GM19324 (cell line): Measurements from ENCODE around the gene MAPK10.
"Not testable (repeated sequence)": the region's sequence is repeated elsewhere in the genome, so short reads cannot be mapped to it uniquely, and the experiment has no call there.

ENCODE experiments used
- ATAC-seq: cut with Tn5 transposase; IDR thresholded peaks from one replicate; pipeline ENCODE4 v1.9.1; 2021; ENCODE audit warnings: mild to moderate bottlenecking, moderate library complexity; ENCODE audit not compliant: unreplicated experiment, low FRiP score

MAPK10 gene

GRCh38 chr4:86001591-86001990 lies 358.3 kb downstream of the MAPK10 start:
- no peak for ATAC-seq

GRCh38 chr4:85995361-85995760 lies 364.5 kb downstream of the MAPK10 start:
- no peak for ATAC-seq

- no peak for ATAC-seq
These were observed 365.3 kb downstream of the MAPK10 start for GRCh38 chr4:85994576-85994975.

- ATAC-seq, result no peak
These were observed 366.2 kb downstream of the MAPK10 start for GRCh38 chr4:85993641-85994040.

DNA sequence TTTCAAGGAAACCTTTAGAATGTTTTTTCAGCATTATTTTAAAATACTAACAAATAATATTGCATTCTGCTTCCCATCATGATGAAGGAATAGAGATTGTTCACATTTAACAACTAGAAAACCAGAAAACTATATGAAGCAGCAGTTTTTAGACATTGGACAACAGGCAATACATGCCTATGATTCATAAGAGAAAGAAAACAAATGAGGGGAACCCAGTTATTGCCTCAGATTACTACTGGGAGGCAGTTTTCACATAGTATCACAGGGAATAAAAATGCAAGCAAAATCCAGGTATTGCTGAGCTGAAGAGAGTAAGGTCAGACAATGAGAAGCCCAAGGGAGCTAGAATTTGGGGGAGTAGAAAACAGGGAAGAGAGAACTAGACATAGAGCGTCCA lies 373.6 kb downstream of the MAPK10 start:
- no peak for ATAC-seq

DNA sequence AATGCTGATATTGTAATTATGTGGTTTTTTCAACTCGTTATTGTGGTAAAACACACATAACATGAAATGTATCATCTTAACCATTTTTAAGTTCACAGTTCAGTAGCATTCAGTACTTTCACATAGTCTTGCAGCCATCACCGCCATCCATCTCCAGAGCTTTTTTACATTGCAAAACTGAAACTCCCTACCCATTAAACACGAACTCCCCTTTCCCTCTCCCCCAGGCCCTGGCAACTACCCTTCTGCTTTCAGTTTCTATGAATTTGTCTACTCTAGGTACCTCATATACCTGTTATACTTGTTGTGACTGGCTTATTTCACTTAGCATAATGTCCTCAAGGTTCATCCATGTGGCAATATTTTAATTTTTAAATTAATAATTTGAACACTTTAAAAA lies 380.6 kb downstream of the MAPK10 start:
- ATAC-seq, result peak; percentile 88

DNA sequence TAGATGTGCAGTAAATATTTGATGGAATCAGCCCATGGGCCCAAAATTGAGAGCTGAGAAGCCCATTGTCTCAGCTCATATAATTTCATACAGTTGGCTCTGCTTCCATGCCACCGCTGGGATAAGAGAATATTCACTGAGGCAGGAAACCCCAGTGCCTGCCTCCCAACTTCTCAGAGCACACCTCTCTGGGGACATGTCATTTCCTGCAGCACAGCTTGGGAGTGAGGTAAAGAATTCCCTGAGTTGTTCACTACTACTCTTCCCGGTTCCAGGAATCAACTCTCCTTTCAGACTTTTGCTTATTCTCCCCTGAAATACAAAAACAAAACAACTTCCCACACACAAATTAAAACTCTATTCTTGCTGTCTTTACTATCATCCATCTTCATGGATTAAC lies 389.3 kb downstream of the MAPK10 start:
- ATAC-seq, result no peak

- ATAC-seq, result no peak
These were observed 390.7 kb downstream of the MAPK10 start for GRCh38 chr4:85968945-85969819.

GRCh38 chr4:85967872-85968271 lies 392.0 kb downstream of the MAPK10 start:
- no peak for ATAC-seq

DNA sequence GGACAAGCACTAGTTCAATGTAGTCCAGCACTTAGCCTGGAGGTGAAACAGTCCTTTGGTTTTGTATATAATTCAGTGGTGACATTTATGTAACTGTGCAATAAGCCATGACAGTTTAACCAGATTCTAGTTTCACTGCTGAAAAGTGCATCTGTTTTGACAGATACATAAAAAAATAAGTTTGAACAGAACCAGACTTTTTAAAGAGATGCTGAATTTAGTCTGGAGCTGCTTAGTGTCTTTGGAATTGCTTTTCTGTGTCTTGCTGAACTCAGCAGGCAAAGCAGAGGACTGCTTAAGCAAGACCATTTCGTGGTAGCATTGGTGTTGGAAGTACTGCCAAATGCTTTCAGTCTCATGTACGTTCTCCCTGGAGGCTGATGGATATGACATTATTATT lies 393.5 kb downstream of the MAPK10 start:
- no peak for ATAC-seq

GRCh38 chr4:85965529-85965928 lies 394.3 kb downstream of the MAPK10 start:
- no peak for ATAC-seq

DNA sequence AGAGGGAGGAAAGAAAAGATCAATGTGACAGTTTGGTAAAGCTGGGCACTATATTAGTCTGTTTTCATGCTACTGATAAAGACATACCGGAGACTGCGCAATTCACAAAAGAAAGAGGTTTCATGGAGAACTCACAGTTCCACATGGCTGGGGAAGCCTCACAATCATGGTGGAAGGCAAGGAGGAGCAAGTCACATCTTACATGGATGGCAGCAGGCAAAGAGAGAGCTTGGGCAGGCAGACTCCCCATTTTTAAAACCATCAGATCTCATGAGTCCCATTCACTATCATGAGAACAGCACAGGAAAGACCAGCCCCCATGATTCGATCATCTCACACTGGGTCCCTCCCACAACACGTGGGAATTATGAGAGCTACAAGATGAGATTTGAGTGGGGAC lies 394.8 kb downstream of the MAPK10 start:
- not testable (repeated sequence) for ATAC-seq

DNA sequence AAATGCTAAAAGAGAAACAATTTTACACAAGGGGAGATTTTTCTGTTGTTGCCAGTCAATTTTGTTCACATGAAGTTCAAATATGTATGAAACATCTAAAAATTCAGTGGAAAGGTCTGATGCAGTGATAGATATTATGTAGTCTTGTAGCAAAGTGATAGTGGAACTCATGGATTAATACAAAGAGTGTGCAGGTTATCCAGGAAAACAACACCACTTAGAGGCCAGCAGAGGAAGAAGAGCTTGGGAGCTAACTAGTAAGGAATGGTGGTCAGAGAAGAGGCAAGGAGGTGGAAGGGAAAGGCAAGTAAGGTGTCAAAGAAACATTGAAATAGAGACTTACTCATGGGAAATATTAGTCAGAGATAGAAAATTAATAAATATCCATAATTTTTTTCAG lies 395.6 kb downstream of the MAPK10 start:
- no peak for ATAC-seq

DNA sequence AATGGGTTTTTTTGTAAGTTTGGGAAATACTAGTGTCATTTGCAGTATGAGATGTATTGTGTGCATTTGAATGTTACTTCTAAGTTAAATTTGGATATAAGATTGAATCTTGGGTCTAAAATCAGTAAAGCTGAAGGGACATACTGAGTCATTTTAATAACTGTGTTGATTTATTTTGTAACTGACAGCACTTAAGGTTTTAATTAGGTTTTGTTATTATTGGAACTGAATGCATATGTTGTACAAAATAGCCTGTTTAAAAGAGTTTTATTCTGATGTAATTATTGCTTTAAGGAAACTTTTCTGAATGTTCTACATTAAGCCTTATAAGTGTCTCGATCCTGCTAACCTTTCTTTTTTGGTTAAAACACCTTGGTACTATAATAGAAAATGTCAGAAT lies 396.6 kb downstream of the MAPK10 start:
- ATAC-seq, result no peak

GRCh38 chr4:85961887-85962286 lies 398.0 kb downstream of the MAPK10 start:
- no peak for ATAC-seq

DNA sequence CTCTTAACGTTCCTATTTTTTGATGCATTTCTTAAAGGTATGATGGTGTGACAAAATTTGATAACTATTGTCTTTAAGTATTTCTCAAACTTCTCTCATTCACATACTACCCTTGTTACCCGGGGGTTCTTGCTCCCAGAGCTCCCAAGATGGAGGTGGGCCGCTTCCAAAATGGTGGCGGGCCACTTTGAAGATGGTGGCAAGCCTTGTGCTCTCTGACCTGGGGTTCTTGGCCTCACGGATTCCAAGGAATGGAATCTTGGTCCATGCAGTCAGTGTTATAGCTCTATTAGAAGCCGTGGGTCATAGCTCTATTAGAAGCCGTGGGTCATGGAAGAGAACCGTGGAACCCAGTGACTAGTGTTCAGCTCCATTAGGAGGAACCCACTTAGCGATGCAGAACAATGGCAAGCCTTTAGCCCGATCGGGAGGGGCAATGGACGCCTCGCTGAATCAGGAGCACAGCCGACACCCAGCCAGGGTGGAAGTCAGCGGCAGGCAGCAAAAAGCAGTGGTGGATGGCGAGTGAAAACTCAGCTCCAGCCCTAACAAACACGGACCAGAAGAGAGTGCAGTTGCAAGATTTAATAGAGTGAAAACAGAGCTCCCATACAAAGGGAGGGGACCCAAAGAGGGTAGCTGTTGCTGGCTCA lies 403.4 kb downstream of the MAPK10 start:
- ATAC-seq, result no peak

DNA sequence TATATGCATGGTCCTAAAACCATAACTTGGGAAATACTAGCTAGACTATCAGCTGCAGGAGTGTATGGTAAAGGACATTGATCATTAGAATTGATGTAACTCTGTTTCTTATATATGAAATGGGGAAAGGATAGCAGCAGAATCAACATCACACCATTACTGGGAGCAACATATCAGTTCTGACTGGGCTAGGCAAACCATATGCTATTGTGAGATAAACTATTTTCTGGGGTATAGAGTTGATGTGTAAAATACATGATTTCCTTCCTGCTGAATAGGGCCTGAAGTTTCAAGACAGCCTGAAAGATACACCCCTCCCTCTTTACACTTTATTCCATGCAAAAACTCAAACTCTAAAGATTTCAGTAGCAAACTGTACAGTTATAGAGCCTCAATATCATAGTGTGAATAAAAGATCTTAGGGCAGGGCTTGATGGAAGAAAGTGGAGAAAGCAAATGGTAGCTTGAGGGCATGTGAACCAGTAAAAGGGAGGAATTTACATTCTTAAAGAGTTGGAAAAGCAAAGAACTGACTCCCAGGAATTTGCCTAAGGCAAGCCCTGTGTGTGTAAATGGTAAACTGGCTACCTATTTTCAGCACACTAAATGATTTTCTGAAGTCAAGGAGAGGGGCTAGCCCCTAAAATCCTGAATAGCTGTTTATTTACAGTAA lies 404.1 kb downstream of the MAPK10 start:
- ATAC-seq, result no peak

GRCh38 chr4:85953651-85954018 lies 406.2 kb downstream of the MAPK10 start:
- no peak for ATAC-seq

- no peak for ATAC-seq
These were observed 406.7 kb downstream of the MAPK10 start for GRCh38 chr4:85952972-85953650.

GRCh38 chr4:85952528-85952927 lies 407.3 kb downstream of the MAPK10 start:
- ATAC-seq, result no peak

DNA sequence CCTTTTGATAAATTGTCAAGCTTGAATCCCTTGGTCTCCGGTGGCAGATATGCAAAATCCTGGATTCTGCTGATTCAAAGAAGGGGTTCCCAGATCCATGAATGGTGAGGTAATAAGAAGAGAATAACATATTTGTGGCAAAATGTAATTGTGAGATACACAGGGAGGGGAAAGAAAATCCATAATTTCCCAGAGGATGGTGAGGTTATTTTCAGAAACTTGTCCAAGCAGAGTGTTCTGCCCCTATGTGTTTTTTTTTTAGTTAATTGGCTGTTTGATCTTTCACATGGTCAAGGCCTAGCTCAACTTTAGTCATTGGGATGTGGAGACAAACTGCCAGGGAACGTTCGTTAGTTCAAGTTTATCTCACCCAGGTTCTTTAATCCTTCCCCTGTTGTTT lies 408.8 kb downstream of the MAPK10 start:
- ATAC-seq, result no peak
